ENCODE measurements around the gene CUX1. TPM values are rescaled to one million over a fixed set of nuclear protein-coding genes. Genes with fewer than 3 reads are reported as not detected.
"Not testable (repeated sequence)": the region's sequence is repeated elsewhere in the genome, so short reads cannot be mapped to it uniquely, and the experiment has no call there.

The CUX1 gene
- total RNA-seq, 3 donors from 2014 or later = 35.1 to 54.4 (median 41.1) TPM

DNA sequence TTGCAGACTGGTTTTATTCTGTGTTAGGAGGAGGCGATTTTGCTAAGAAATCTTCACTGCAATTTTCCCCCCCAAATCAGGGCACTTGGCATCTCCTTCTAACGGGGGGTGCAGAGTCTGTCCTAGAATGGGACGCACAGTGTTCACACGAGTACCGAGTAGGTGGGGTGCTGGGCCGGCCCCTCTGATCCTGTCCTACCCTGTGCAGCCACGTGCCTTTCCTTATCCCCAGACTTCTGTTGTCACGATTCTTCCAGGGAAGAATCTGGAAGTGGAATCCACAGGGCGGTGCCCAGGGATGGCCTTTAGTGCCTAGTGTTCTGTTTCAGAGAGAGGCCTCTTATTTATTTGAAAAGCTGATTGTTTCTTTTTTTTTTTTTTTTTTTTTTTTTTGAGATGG lies 16.4 kb downstream of the CUX1 start:
- Histone ChIP-seq H3K4me1 (no peaks in the 10 kb centered on the region), H3K27me3 (no peaks in the 10 kb centered on the region), H3K4me3 (no peak overlapping the region), H3K27ac (no peak overlapping the region), H3K9me3 (no peaks in the 10 kb centered on the region), H3K36me3 (no peaks in the 10 kb centered on the region)
- intact Hi-C loops (cut with DNase I; ENCODE audit: low total_unique reads) = no loop called here
- TF ChIP-seq, protein P1, sequence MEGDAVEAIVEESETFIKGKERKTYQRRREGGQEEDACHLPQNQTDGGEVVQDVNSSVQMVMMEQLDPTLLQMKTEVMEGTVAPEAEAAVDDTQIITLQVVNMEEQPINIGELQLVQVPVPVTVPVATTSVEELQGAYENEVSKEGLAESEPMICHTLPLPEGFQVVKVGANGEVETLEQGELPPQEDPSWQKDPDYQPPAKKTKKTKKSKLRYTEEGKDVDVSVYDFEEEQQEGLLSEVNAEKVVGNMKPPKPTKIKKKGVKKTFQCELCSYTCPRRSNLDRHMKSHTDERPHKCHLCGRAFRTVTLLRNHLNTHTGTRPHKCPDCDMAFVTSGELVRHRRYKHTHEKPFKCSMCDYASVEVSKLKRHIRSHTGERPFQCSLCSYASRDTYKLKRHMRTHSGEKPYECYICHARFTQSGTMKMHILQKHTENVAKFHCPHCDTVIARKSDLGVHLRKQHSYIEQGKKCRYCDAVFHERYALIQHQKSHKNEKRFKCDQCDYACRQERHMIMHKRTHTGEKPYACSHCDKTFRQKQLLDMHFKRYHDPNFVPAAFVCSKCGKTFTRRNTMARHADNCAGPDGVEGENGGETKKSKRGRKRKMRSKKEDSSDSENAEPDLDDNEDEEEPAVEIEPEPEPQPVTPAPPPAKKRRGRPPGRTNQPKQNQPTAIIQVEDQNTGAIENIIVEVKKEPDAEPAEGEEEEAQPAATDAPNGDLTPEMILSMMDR (IDR thresholded peaks at IDR 0.05) = no peak
- TF ChIP-seq POLR2A (IDR thresholded peaks at IDR 0.05) = no peak
- TF ChIP-seq POLR2AphosphoS5 (IDR thresholded peaks at IDR 0.05) = no peak
- no peak for DNase-seq (ENCODE audit: low spot score in 2 of 2)

DNA sequence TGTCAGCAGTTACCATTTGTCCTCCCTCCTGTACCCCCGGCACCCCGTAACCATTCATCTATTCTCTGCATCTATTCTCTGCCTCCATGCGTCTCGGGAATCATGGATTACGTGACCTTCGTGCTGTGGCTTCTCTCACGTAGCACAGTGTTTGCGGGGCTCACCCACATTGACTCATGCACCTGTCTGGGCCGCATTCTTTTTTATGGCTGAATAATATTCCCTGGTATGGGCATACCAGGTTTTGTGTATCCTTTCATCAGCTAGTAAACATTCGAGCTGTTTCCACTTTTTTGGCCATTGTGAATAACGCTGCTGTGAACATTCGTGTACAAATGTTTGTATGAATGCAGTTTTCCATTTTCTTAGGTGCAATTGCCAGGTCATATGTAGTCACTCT lies 17.7 kb downstream of the CUX1 start:
- DNase-seq (ENCODE audit: low spot score in 2 of 2) = no peak

DNA sequence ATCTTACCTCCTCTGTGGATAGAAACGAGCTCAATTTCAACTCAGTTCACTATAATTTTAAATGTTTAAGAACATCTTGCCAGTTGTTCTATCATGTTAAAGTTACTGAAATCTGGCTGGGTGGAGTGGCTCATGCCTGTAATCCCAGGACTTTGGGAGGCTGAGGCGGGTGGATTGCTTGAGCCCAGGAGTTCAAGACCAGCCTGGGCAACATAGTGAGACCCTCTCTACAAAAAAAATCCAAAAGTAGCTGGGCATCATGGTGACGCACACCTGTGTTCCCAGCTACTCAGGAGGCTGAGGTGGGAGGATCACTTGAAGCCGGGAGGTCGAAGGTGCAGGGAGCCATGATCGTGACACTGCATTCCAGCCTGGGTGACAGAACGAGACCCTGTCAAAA lies 20.0 kb downstream of the CUX1 start:
- H3K4me3 ChIP-seq; H3K9me3 ChIP-seq; H3K27ac ChIP-seq; DNase-seq (ENCODE audit: low spot score in 2 of 2); H3K4me1 ChIP-seq; intact Hi-C loops (cut with DNase I; ENCODE audit: low total_unique reads); H3K36me3 ChIP-seq; H3K27me3 ChIP-seq: not testable (repeated sequence)

More for the DNA sequence above, 17.7 kb downstream of the CUX1 start:
- intact Hi-C loops (cut with DNase I; ENCODE audit: low total_unique reads) = no loop called here
- TF ChIP-seq POLR2A (IDR thresholded peaks at IDR 0.05) (no peak), POLR2AphosphoS5 (IDR thresholded peaks at IDR 0.05) (no peak)
- TF ChIP-seq, protein P1 (IDR thresholded peaks at IDR 0.05) = no peak
- Histone ChIP-seq H3K9me3 (no peaks in the 10 kb centered on the region), H3K4me1 (no peaks in the 10 kb centered on the region), H3K4me3 (no peak overlapping the region), H3K27me3 (no peaks in the 10 kb centered on the region), H3K36me3 (no peaks in the 10 kb centered on the region), H3K27ac (no peak overlapping the region)

- no peak for DNase-seq (ENCODE audit: low spot score in 2 of 2)
- intact Hi-C loops (cut with DNase I; ENCODE audit: low total_unique reads) = no loop called here
These were observed 21.5 kb downstream of the CUX1 start for GRCh38 chr7:101838837-101839483.

DNA sequence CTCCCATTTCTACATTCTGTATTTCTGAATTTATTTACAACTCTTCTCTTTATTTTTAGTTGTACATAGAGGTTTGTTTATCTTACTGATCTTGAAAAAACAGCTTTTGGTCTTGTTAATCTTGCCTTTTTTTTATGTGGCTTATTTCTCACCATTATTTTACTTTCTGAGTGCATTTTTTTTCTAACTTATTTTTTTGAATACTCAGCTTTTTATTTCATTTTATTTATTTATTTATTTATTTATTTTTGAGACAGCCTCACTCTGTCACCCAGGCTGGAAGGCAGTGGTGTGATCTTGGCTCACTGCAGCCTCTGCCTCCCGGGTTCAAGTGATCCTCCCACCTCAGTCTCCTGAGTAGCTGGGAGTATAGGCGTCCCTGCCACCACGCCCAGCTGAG lies 23.9 kb downstream of the CUX1 start:
- intact Hi-C loops (cut with DNase I; ENCODE audit: low total_unique reads) = no loop called here
- DNase-seq (ENCODE audit: low spot score in 2 of 2) = no peak
- TF ChIP-seq POLR2A (IDR thresholded peaks at IDR 0.05) = no peak
- TF ChIP-seq POLR2AphosphoS5 (IDR thresholded peaks at IDR 0.05) = no peak
- TF ChIP-seq, protein P1 (IDR thresholded peaks at IDR 0.05) = no peak
- H3K27me3 ChIP-seq = no peaks in the 10 kb centered on the region
- no peaks in the 10 kb centered on the region for H3K9me3 ChIP-seq
- no peak overlapping the region for H3K27ac ChIP-seq
- no peaks in the 10 kb centered on the region for H3K4me1 ChIP-seq
- H3K36me3 ChIP-seq = no peaks in the 10 kb centered on the region
- no peak overlapping the region for H3K4me3 ChIP-seq

More at GRCh38 chr7:101838837-101839483, 21.5 kb downstream of the CUX1 start:
- Histone ChIP-seq H3K27me3 (no peaks in the 10 kb centered on the region), H3K4me1 (no peaks in the 10 kb centered on the region), H3K4me3 (no peak overlapping the region), H3K36me3 (no peaks in the 10 kb centered on the region), H3K9me3 (no peaks in the 10 kb centered on the region), H3K27ac (no peak overlapping the region)
- TF ChIP-seq, protein P1 (IDR thresholded peaks at IDR 0.05) = no peak
- TF ChIP-seq POLR2A (IDR thresholded peaks at IDR 0.05) (no peak), POLR2AphosphoS5 (IDR thresholded peaks at IDR 0.05) (no peak)

All from breast epithelium (tissue), 4 donors.